DND-41 (cell line): ENCODE results near the gene TFF2.

Experiments
- ATAC-seq: fragments of 200-7000 bp; cut with Tn5 transposase; 3 replicates; pipeline ENCODE4 v1.9.1; 2021; ENCODE audit warnings: low read depth; ENCODE audit not compliant: insufficient read depth
- DNase-seq: peaks from one replicate; pipeline ENCODE4 v3.0.0-alpha.2; 2020
- H2AFZ ChIP-seq: 2 replicates; pipeline ENCODE4 v1.6.0; 2012; ENCODE audit warnings: low read depth, low read length
- H3K27ac ChIP-seq: 2 replicates; pipeline ENCODE4 v1.5.1; 2012; ENCODE audit warnings: low read length, inconsistent platforms
- H3K27me3 ChIP-seq: fragments of 200-600 bp; sonication (generic); 2 replicates; pipeline ENCODE4 v1.6.0; 2012; ENCODE audit warnings: low read length, mild to moderate bottlenecking, inconsistent platforms; ENCODE audit not compliant: insufficient read depth, poor library complexity
- H3K36me3 ChIP-seq: 2 replicates; pipeline ENCODE4 v1.5.1; 2012; ENCODE audit warnings: low read length, inconsistent platforms; ENCODE audit not compliant: insufficient read depth
- H3K4me1 ChIP-seq: 2 replicates; pipeline ENCODE4 v1.5.1; 2012; ENCODE audit warnings: mild to moderate bottlenecking, low read length; ENCODE audit not compliant: insufficient read depth
- H3K4me2 ChIP-seq: 2 replicates; pipeline ENCODE4 v1.6.0; 2012; ENCODE audit warnings: mild to moderate bottlenecking, moderate library complexity, low read length, inconsistent platforms; ENCODE audit not compliant: insufficient read depth
- H3K4me3 ChIP-seq, 2 experiments: fragments of 200-600 bp in 1 of 2; shearing (Covaris generic) in 1 of 2; 2 replicates each; pipeline ENCODE4 v1.5.1; 2012 to 2016; ENCODE audit warnings: inconsistent platforms in 2 of 2, low read length in 2 of 2, mild to moderate bottlenecking in 2 of 2, low read depth in 1 of 2, moderate library complexity in 1 of 2
- H3K79me2 ChIP-seq: 2 replicates; pipeline ENCODE4 v1.6.0; 2012; ENCODE audit warnings: low read length, inconsistent platforms; ENCODE audit not compliant: insufficient read depth
- H3K9ac ChIP-seq: 2 replicates; pipeline ENCODE4 v1.6.0; 2012; ENCODE audit warnings: low read depth, mild to moderate bottlenecking, inconsistent platforms, low read length, moderate library complexity
- H3K9me3 ChIP-seq: 2 replicates; pipeline ENCODE4 v1.5.1; 2012; ENCODE audit warnings: low read length, moderate library complexity, mild to moderate bottlenecking, inconsistent platforms; ENCODE audit not compliant: insufficient read depth, severe bottlenecking
- H4K20me1 ChIP-seq: 2 replicates; pipeline ENCODE4 v1.6.0; 2012; ENCODE audit warnings: low read length; ENCODE audit not compliant: insufficient read depth
- CTCF ChIP-seq: IDR thresholded peaks from 2 replicates; pipeline ENCODE4 v1.5.1; 2012; ENCODE audit warnings: borderline replicate concordance, low read length, moderate library complexity, mild to moderate bottlenecking; ENCODE audit not compliant: poor library complexity, severe bottlenecking; ENCODE audit errors: extremely low read depth
- EZH2 ChIP-seq: IDR thresholded peaks from 3 replicates; pipeline ENCODE4 v1.6.1; 2012; ENCODE audit warnings: borderline replicate concordance, low read depth, mild to moderate bottlenecking, moderate library complexity, low read length, inconsistent platforms; ENCODE audit not compliant: severe bottlenecking

Gene TFF2

GRCh38 chr21:42308914-42309752 lies 41.7 kb downstream of the TFF2 start:
- H3K9me3 ChIP-seq = no peaks in the 10 kb centered on the region
- H3K4me3 ChIP-seq = no peak overlapping the region
- H3K4me2 ChIP-seq = no peak overlapping the region
- H3K36me3 ChIP-seq = no peaks in the 10 kb centered on the region
- no peak overlapping the region for H3K9ac ChIP-seq
- H2AFZ ChIP-seq = no peak overlapping the region
- H3K79me2 ChIP-seq = no peaks in the 10 kb centered on the region
- ATAC-seq = no peak
- no peak for DNase-seq
- H3K4me1 ChIP-seq = peaks cover 10% of the 10 kb centered on the region
- H4K20me1 ChIP-seq = no peaks in the 10 kb centered on the region
- no peak for TF ChIP-seq CTCF
- TF ChIP-seq EZH2 = no peak
- no peaks in the 10 kb centered on the region for H3K27me3 ChIP-seq
- no peak overlapping the region for H3K27ac ChIP-seq

GRCh38 chr21:42308161-42308913 lies 42.5 kb downstream of the TFF2 start:
- Histone ChIP-seq H3K9me3 (no peaks in the 10 kb centered on the region), H3K9ac (no peak overlapping the region), H4K20me1 (no peaks in the 10 kb centered on the region), H3K27me3 (no peaks in the 10 kb centered on the region), H3K36me3 (no peaks in the 10 kb centered on the region), H3K4me3 (no peak overlapping the region), H3K79me2 (no peaks in the 10 kb centered on the region), H3K4me2 (no peak overlapping the region), H3K27ac (no peak overlapping the region), H3K4me1 (peaks cover 10% of the 10 kb centered on the region), H2AFZ (no peak overlapping the region)
- TF ChIP-seq EZH2 = no peak
- TF ChIP-seq CTCF = no peak
- DNase-seq (no peak), ATAC-seq (no peak)

- Histone ChIP-seq H3K36me3 (no peaks in the 10 kb centered on the region), H4K20me1 (no peaks in the 10 kb centered on the region), H3K4me1 (peaks cover 10% of the 10 kb centered on the region), H3K27me3 (no peaks in the 10 kb centered on the region), H3K4me3 (no peak overlapping the region), H3K79me2 (no peaks in the 10 kb centered on the region), H3K9ac (no peak overlapping the region), H3K27ac (no peak overlapping the region), H3K9me3 (no peaks in the 10 kb centered on the region), H2AFZ (no peak overlapping the region), H3K4me2 (no peak overlapping the region)
- no peak for DNase-seq
- no peak for ATAC-seq
- TF ChIP-seq CTCF (no peak), EZH2 (no peak)
These were observed 43.7 kb downstream of the TFF2 start for GRCh38 chr21:42307106-42307505.
